Heart left ventricle (tissue), 13 donors: Measurements from ENCODE around the gene SEC23IP.

Experiments
- POLR2A ChIP-seq, 2 donors: fragments of 450-650 bp; IDR thresholded peaks; one replicate each; pipeline ENCODE4 v1.6.1; 2017; ENCODE audit warnings: antibody characterized with exemption in 2 of 2, mild to moderate bottlenecking in 2 of 2, moderate library complexity in 2 of 2
- TF ChIP-seq, protein P1 (sequence below), 12 donors: fragments of 200-600 bp; sonication (generic) in 4 of 12; IDR thresholded peaks; one replicate each; pipeline versions ENCODE4 v1.5.0 to v1.8.0; 2018 to 2022; ENCODE audit warnings: antibody characterized with exemption in 12 of 12, mild to moderate bottlenecking in 5 of 12
- donor health status: ischemic (EF 13 %, LVEDD 7.1; RV severe dilation, severe dysfunction).
- donor health status: DM: no; HTN: yes; CAD: no.
- donor health status: DM: no; HTN: no; CAD: no.
- donor health status: ischemic (EF 25% LVEDD 6.9; RV normal size, moderate dysfunction).
- donor health status: ischemic (EF 25% LVEDD 5.7; RV mildly dilated, moderate dysfunction).
- donor health status: ischemic (EF 35%, LVEDD 5.7; RV mildly dilated, moderate dysfunction).
- donor health status: nonischemic (EF 11% LVEDD 7.7; RV severe dilation, severe dysfunction).
- donor health status: DM: yes; HTN: yes; CAD: no.
- donor health status: PGD.
- donor health status: ischemic (EF 29% LVEDD 5.4; RV normal size, mild dysfunction).
- donor health status: nonischemic (EF 23%, LVEDD 6.1; RV moderate dilation, normal function).

DNA sequence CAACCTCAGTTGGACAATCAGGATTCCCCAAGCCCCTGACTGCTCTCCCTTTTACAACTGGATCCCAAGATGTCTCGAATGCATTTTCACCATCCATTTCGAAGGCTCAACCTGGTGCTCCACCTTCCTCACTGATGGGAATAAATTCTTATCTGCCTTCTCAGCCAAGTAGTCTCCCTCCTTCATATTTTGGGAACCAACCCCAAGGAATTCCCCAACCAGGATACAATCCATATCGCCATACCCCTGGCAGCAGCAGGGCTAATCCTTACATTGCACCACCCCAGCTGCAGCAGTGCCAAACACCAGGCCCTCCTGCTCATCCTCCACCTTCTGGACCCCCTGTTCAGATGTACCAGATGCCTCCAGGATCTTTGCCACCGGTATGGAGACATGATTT, 6.0 kb downstream of the SEC23IP start:
- TF ChIP-seq, protein P1, sequence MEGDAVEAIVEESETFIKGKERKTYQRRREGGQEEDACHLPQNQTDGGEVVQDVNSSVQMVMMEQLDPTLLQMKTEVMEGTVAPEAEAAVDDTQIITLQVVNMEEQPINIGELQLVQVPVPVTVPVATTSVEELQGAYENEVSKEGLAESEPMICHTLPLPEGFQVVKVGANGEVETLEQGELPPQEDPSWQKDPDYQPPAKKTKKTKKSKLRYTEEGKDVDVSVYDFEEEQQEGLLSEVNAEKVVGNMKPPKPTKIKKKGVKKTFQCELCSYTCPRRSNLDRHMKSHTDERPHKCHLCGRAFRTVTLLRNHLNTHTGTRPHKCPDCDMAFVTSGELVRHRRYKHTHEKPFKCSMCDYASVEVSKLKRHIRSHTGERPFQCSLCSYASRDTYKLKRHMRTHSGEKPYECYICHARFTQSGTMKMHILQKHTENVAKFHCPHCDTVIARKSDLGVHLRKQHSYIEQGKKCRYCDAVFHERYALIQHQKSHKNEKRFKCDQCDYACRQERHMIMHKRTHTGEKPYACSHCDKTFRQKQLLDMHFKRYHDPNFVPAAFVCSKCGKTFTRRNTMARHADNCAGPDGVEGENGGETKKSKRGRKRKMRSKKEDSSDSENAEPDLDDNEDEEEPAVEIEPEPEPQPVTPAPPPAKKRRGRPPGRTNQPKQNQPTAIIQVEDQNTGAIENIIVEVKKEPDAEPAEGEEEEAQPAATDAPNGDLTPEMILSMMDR (IDR thresholded peaks at IDR 0.05): no peak
- no peak for TF ChIP-seq POLR2A (IDR thresholded peaks at IDR 0.05)
